Liver (tissue), 3 donors: Measurements from ENCODE around the gene TRAPPC12.

Experiments
- EGR1 ChIP-seq, 2 donors: IDR thresholded peaks; 2 replicates each; pipeline ENCODE4 v1.6.1; 2016 to 2018; ENCODE audit warnings: antibody characterized with exemption in 2 of 2, low read depth in 2 of 2
- FOXA2 ChIP-seq: IDR thresholded peaks from 2 replicates; pipeline ENCODE4 v1.6.1; 2016; ENCODE audit warnings: antibody characterized with exemption
- GABPA ChIP-seq, 2 donors: IDR thresholded peaks in 1 of 2; conservative IDR thresholded peaks in 1 of 2; 2 replicates each; pipeline ENCODE4 v1.6.1; 2016; ENCODE audit warnings: antibody characterized with exemption in 2 of 2, mild to moderate bottlenecking in 1 of 2, moderate library complexity in 1 of 2
- RAD21 ChIP-seq, 2 donors: IDR thresholded peaks; 2 replicates each; pipeline ENCODE4 v1.6.1; 2016; ENCODE audit warnings: antibody characterized with exemption in 2 of 2, mild to moderate bottlenecking in 2 of 2
- RXRA ChIP-seq, 2 donors: IDR thresholded peaks; 2 replicates each; pipeline ENCODE4 v1.6.1; 2017 to 2018; ENCODE audit warnings: antibody characterized with exemption in 2 of 2, mild to moderate bottlenecking in 1 of 2
- SP1 ChIP-seq: IDR thresholded peaks from 2 replicates; pipeline ENCODE4 v1.6.1; 2018; ENCODE audit warnings: antibody characterized with exemption, mild to moderate bottlenecking
- TAF1 ChIP-seq: conservative IDR thresholded peaks from 2 replicates; pipeline ENCODE4 v1.6.1; 2016; ENCODE audit warnings: antibody characterized with exemption, mild to moderate bottlenecking
- YY1 ChIP-seq: IDR thresholded peaks from 2 replicates; pipeline ENCODE4 v1.6.1; 2016; ENCODE audit warnings: antibody characterized with exemption, mild to moderate bottlenecking
- TF ChIP-seq, protein P1 (sequence below): fragments of 150-350 bp; IDR thresholded peaks from 2 replicates; pipeline ENCODE4 v1.5.1; 2017; ENCODE audit warnings: improper control_type of control experiment, low read depth, low read length; ENCODE audit not compliant: missing input control
- TF ChIP-seq, protein P2 (sequence below): IDR thresholded peaks from 2 replicates; pipeline ENCODE4 v1.6.1; 2016; ENCODE audit warnings: antibody characterized with exemption, mild to moderate bottlenecking
- TF ChIP-seq, protein P3 (sequence below): IDR thresholded peaks from 2 replicates; pipeline ENCODE4 v1.6.1; 2016; ENCODE audit warnings: antibody characterized with exemption
- TF ChIP-seq, protein P4 (sequence below): IDR thresholded peaks from 2 replicates; pipeline ENCODE4 v1.6.1; 2016; ENCODE audit warnings: antibody characterized with exemption
- TF ChIP-seq, protein P5 (sequence below): IDR thresholded peaks from 2 replicates; pipeline ENCODE4 v1.6.1; 2016; ENCODE audit warnings: antibody characterized with exemption
- donor health status: healthy.
- donor health status: healthy.

DNA sequence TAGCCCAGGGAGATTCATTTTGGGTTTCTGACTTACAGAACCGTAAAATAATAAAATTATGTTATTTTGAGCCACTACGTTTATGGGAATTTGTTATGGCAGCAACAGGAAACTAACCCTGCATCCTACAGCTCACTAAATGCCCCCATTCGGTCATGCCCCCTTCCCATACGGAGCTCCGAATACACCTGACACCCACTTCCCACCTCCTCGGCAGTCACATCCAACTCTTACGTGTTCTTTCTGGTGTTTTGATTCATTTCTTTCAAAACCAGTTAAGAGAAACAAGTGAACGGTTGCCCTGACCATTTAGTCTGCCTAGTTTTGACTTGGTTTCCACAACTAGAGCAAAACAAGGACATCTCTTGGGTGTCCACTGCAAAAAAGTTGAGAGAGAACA is 21.6 kb upstream of the TRAPPC12 start:
- TF ChIP-seq, protein P1, sequence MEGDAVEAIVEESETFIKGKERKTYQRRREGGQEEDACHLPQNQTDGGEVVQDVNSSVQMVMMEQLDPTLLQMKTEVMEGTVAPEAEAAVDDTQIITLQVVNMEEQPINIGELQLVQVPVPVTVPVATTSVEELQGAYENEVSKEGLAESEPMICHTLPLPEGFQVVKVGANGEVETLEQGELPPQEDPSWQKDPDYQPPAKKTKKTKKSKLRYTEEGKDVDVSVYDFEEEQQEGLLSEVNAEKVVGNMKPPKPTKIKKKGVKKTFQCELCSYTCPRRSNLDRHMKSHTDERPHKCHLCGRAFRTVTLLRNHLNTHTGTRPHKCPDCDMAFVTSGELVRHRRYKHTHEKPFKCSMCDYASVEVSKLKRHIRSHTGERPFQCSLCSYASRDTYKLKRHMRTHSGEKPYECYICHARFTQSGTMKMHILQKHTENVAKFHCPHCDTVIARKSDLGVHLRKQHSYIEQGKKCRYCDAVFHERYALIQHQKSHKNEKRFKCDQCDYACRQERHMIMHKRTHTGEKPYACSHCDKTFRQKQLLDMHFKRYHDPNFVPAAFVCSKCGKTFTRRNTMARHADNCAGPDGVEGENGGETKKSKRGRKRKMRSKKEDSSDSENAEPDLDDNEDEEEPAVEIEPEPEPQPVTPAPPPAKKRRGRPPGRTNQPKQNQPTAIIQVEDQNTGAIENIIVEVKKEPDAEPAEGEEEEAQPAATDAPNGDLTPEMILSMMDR: no peak
- TF ChIP-seq, protein P2, sequence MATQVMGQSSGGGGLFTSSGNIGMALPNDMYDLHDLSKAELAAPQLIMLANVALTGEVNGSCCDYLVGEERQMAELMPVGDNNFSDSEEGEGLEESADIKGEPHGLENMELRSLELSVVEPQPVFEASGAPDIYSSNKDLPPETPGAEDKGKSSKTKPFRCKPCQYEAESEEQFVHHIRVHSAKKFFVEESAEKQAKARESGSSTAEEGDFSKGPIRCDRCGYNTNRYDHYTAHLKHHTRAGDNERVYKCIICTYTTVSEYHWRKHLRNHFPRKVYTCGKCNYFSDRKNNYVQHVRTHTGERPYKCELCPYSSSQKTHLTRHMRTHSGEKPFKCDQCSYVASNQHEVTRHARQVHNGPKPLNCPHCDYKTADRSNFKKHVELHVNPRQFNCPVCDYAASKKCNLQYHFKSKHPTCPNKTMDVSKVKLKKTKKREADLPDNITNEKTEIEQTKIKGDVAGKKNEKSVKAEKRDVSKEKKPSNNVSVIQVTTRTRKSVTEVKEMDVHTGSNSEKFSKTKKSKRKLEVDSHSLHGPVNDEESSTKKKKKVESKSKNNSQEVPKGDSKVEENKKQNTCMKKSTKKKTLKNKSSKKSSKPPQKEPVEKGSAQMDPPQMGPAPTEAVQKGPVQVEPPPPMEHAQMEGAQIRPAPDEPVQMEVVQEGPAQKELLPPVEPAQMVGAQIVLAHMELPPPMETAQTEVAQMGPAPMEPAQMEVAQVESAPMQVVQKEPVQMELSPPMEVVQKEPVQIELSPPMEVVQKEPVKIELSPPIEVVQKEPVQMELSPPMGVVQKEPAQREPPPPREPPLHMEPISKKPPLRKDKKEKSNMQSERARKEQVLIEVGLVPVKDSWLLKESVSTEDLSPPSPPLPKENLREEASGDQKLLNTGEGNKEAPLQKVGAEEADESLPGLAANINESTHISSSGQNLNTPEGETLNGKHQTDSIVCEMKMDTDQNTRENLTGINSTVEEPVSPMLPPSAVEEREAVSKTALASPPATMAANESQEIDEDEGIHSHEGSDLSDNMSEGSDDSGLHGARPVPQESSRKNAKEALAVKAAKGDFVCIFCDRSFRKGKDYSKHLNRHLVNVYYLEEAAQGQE: no peak
- TF ChIP-seq YY1 (no peak), SP1 (no peak), TAF1 (no peak), RXRA (IDR thresholded peaks at IDR 0.05) (no peak), RAD21 (IDR thresholded peaks at IDR 0.05) (no peak), GABPA (IDR thresholded peaks at IDR 0.05 in 1 of 2, conservative IDR thresholded peaks at IDR 0.05 in 1 of 2) (no peak), FOXA2 (no peak), EGR1 (IDR thresholded peaks at IDR 0.05; ENCODE audit: low read depth in 2 of 2) (no peak)
- TF ChIP-seq, protein P3, sequence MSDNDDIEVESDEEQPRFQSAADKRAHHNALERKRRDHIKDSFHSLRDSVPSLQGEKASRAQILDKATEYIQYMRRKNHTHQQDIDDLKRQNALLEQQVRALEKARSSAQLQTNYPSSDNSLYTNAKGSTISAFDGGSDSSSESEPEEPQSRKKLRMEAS: no peak
- TF ChIP-seq, protein P4, sequence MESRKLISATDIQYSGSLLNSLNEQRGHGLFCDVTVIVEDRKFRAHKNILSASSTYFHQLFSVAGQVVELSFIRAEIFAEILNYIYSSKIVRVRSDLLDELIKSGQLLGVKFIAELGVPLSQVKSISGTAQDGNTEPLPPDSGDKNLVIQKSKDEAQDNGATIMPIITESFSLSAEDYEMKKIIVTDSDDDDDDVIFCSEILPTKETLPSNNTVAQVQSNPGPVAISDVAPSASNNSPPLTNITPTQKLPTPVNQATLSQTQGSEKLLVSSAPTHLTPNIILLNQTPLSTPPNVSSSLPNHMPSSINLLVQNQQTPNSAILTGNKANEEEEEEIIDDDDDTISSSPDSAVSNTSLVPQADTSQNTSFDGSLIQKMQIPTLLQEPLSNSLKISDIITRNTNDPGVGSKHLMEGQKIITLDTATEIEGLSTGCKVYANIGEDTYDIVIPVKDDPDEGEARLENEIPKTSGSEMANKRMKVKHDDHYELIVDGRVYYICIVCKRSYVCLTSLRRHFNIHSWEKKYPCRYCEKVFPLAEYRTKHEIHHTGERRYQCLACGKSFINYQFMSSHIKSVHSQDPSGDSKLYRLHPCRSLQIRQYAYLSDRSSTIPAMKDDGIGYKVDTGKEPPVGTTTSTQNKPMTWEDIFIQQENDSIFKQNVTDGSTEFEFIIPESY: no peak
- TF ChIP-seq, protein P5, sequence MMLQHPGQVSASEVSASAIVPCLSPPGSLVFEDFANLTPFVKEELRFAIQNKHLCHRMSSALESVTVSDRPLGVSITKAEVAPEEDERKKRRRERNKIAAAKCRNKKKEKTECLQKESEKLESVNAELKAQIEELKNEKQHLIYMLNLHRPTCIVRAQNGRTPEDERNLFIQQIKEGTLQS: no peak
